H9 (cell line): ENCODE measurements around the gene CLMP. TPM values are rescaled to one million over a fixed set of nuclear protein-coding genes. Genes with fewer than 3 reads are reported as not detected.

Experiments
- DNase-seq: peaks from one replicate; pipeline ENCODE4 v3.0.0-alpha.2; 2017
- H2AFZ ChIP-seq: one replicate; pipeline ENCODE4 v1.6.1; 2013; ENCODE audit warnings: mild to moderate bottlenecking, low read length, control low read depth, moderate library complexity
- H2AK5ac ChIP-seq: 2 replicates; pipeline ENCODE4 v1.6.1; 2013; ENCODE audit warnings: low read length, control low read depth, mixed read lengths; ENCODE audit not compliant: insufficient read length
- H2BK120ac ChIP-seq: one replicate; pipeline ENCODE4 v1.6.1; 2013; ENCODE audit warnings: low read depth, mild to moderate bottlenecking, low read length, control low read depth, inconsistent platforms; ENCODE audit not compliant: poor library complexity, severe bottlenecking
- H2BK12ac ChIP-seq: 2 replicates; pipeline ENCODE4 v1.6.1; 2013; ENCODE audit warnings: low read length, control low read depth, mixed read lengths, low read depth; ENCODE audit not compliant: insufficient read length
- H2BK15ac ChIP-seq: 2 replicates; pipeline ENCODE4 v1.6.1; 2013; ENCODE audit warnings: low read depth, low read length, control low read depth
- H2BK20ac ChIP-seq: one replicate; pipeline ENCODE4 v1.6.1; 2013; ENCODE audit warnings: low read depth, mild to moderate bottlenecking, low read length, control low read depth, inconsistent platforms; ENCODE audit not compliant: poor library complexity, severe bottlenecking
- H2BK5ac ChIP-seq: 2 replicates; pipeline ENCODE4 v1.6.1; 2013; ENCODE audit warnings: low read length, control low read depth, mixed read lengths; ENCODE audit not compliant: insufficient read length
- H3K14ac ChIP-seq: 2 replicates; pipeline ENCODE4 v1.6.1; 2013; ENCODE audit warnings: low read length, control low read depth; ENCODE audit not compliant: insufficient read depth
- H3K18ac ChIP-seq: 2 replicates; pipeline ENCODE4 v1.6.1; 2013; ENCODE audit warnings: low read depth, mild to moderate bottlenecking, mixed read lengths, low read length, control low read depth; ENCODE audit not compliant: insufficient read length
- H3K23ac ChIP-seq: 2 replicates; pipeline ENCODE4 v1.6.1; 2013; ENCODE audit warnings: low read length, control low read depth, mixed read lengths, low read depth; ENCODE audit not compliant: insufficient read length
- H3K23me2 ChIP-seq: 2 replicates; pipeline ENCODE4 v1.6.1; 2013; ENCODE audit warnings: low read depth, mild to moderate bottlenecking, mixed read lengths, low read length, control low read depth; ENCODE audit not compliant: insufficient read length, poor library complexity, severe bottlenecking
- H3K27ac ChIP-seq: 2 replicates; pipeline ENCODE4 v1.5.1; 2013; ENCODE audit warnings: low read length, control low read depth, mixed read lengths, low read depth; ENCODE audit not compliant: insufficient read length
- H3K27me3 ChIP-seq: 2 replicates; pipeline ENCODE4 v1.6.1; 2013; ENCODE audit warnings: low read length, control low read depth, inconsistent platforms; ENCODE audit not compliant: insufficient read depth
- H3K4ac ChIP-seq: 2 replicates; pipeline ENCODE4 v1.6.1; 2013; ENCODE audit warnings: low read depth, mild to moderate bottlenecking, control low read depth, inconsistent platforms, low read length, moderate library complexity
- H3K4me1 ChIP-seq: 2 replicates; pipeline ENCODE4 v1.6.1; 2013; ENCODE audit warnings: low read length, control low read depth, inconsistent platforms; ENCODE audit not compliant: insufficient read depth
- H3K4me2 ChIP-seq: 2 replicates; pipeline ENCODE4 v1.6.1; 2013; ENCODE audit warnings: low read length, control low read depth, mixed read lengths; ENCODE audit not compliant: insufficient read length, insufficient read depth
- H3K56ac ChIP-seq: 2 replicates; pipeline ENCODE4 v1.6.1; 2013; ENCODE audit warnings: low read depth, mild to moderate bottlenecking, mixed read lengths, low read length, control low read depth; ENCODE audit not compliant: insufficient read length
- H3K79me1 ChIP-seq: 2 replicates; pipeline ENCODE4 v1.6.1; 2013; ENCODE audit warnings: low read depth, mild to moderate bottlenecking, moderate library complexity, low read length, control low read depth, inconsistent platforms; ENCODE audit not compliant: insufficient read depth, poor library complexity, severe bottlenecking
- H3K79me2 ChIP-seq: 2 replicates; pipeline ENCODE4 v1.6.1; 2013; ENCODE audit warnings: low read length, control low read depth, inconsistent platforms; ENCODE audit not compliant: insufficient read depth
- H3K9ac ChIP-seq: 2 replicates; pipeline ENCODE4 v1.6.1; 2013; ENCODE audit warnings: low read length, control low read depth, mixed read lengths; ENCODE audit not compliant: insufficient read length; ENCODE audit errors: extremely low read depth
- H3K9me3 ChIP-seq: one replicate; pipeline ENCODE4 v1.6.1; 2013; ENCODE audit warnings: low read depth, low read length, inconsistent platforms; ENCODE audit not compliant: control insufficient read depth
- H3T11ph ChIP-seq: one replicate; pipeline ENCODE4 v1.6.1; 2013; ENCODE audit warnings: mild to moderate bottlenecking, low read length, control low read depth, inconsistent platforms
- H4K20me1 ChIP-seq: one replicate; pipeline ENCODE4 v1.6.1; 2013; ENCODE audit not compliant: control insufficient read depth, insufficient read length, insufficient read depth
- H4K5ac ChIP-seq: 2 replicates; pipeline ENCODE4 v1.6.1; 2013; ENCODE audit warnings: low read depth, mild to moderate bottlenecking, mixed read lengths, low read length, control low read depth; ENCODE audit not compliant: insufficient read length
- H4K8ac ChIP-seq: replicated peaks from 2 replicates; pipeline ENCODE4 v1.6.1; 2013; ENCODE audit warnings: low read length, control low read depth, mixed read lengths, low read depth; ENCODE audit not compliant: insufficient read length
- H4K91ac ChIP-seq: 2 replicates; pipeline ENCODE4 v1.6.1; 2013; ENCODE audit warnings: low read depth, mild to moderate bottlenecking, moderate library complexity, mixed read lengths, low read length, control low read depth; ENCODE audit not compliant: insufficient read length
- H3K27ac Mint-ChIP-seq, 3 experiments: 2 replicates in 2 of 3; 3 replicates in 1 of 3; pipeline ENCODE4 v1.8.0; 2020 to 2021; ENCODE audit warnings: mixed read lengths in 3 of 3, mild to moderate bottlenecking in 1 of 3, moderate library complexity in 1 of 3
- H3K27me3 Mint-ChIP-seq: 2 replicates; pipeline ENCODE4 v1.8.0; 2021; ENCODE audit warnings: low read depth, mild to moderate bottlenecking, moderate library complexity, mixed read lengths
- H3K36me3 Mint-ChIP-seq, 3 experiments: 2 replicates in 2 of 3; 3 replicates in 1 of 3; pipeline ENCODE4 v1.8.0; 2020 to 2021; ENCODE audit warnings: low read depth in 3 of 3, mixed read lengths in 3 of 3; ENCODE audit not compliant: insufficient read depth in 1 of 3
- H3K4me1 Mint-ChIP-seq, 2 experiments: 2 replicates each; pipeline ENCODE4 v1.8.0; 2020; ENCODE audit warnings: mixed read lengths in 2 of 2
- H3K4me3 Mint-ChIP-seq, 2 experiments: 2 replicates in 1 of 2; 3 replicates in 1 of 2; pipeline ENCODE4 v1.8.0; 2020 to 2021; ENCODE audit warnings: mild to moderate bottlenecking in 2 of 2, mixed read lengths in 2 of 2, moderate library complexity in 1 of 2
- H3K9me3 Mint-ChIP-seq, 2 experiments: 2 replicates in 1 of 2; 3 replicates in 1 of 2; pipeline ENCODE4 v1.8.0; 2020; ENCODE audit warnings: mild to moderate bottlenecking in 2 of 2, mixed read lengths in 2 of 2, moderate library complexity in 1 of 2
- WGBS: extraction: QIAGEN DNeasy Blood & Tissue Kit; methylation state at CpG from one replicate; pipeline ENCODE4 v1.1.7; 2013; ENCODE audit warnings: missing lambda C conversion rate, low lambda C conversion rate, mixed read lengths; ENCODE audit not compliant: insufficient read length; ENCODE audit errors: extremely low coverage; 5-methylcytosine and 5-hydroxymethylcytosine counted together
- total RNA-seq: library from RNA; stranded (reverse); gene quantifications from 2 replicates; pipeline ENCODE4 v1.2.1, GENCODE V29; 2021
- TF ChIP-seq, protein P1 (sequence below): fragments of 200-600 bp; sonication (generic); conservative IDR thresholded peaks from 3 replicates; pipeline ENCODE4 v1.8.0; 2021; ENCODE audit warnings: antibody characterized with exemption, mild to moderate bottlenecking

The CLMP gene
- total RNA-seq, 1 experiment from 2014 or later, result 13.8 TPM

DNA sequence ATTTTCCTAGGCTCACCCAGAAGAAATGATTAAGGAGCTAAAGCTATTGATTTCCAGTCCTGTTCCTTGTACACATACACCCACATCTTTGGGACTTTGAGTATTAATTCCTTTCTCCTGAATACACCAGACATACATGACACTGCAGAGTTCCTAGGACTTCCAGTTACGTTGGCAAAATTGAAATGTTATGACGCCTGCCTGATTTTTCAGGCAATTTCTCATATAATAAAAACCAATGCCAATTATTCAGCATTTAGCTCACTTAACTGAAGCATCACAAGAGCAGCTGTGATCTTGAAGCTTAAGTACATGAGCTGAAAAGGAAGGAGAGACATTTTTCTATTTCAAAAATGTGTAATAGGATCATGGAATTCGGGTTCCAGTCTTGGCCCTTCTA is 4.5 kb downstream of the CLMP start:
- H2BK12ac ChIP-seq, result no peak overlapping the region
- H3K4me1 ChIP-seq, result peaks cover 25% of the 10 kb centered on the region
- H3K36me3 Mint-ChIP-seq, result peaks cover 6 to 21% (median 11%) of the 10 kb centered on the region in 3 experiments; a peak in 6 of 7 replicates
- no peaks in the 10 kb centered on the region for H3K79me1 ChIP-seq
- H2BK20ac ChIP-seq, result no peak overlapping the region
- H3K79me2 ChIP-seq, result peaks cover 3% of the 10 kb centered on the region; the same call in 1 of the 2 replicates
- no peak overlapping the region for H3K18ac ChIP-seq
- peaks cover 63 to 66% of the 10 kb centered on the region in 2 experiments for H3K4me1 Mint-ChIP-seq
- no peaks in the 10 kb centered on the region for H3K27me3 ChIP-seq
- TF ChIP-seq, protein P1, sequence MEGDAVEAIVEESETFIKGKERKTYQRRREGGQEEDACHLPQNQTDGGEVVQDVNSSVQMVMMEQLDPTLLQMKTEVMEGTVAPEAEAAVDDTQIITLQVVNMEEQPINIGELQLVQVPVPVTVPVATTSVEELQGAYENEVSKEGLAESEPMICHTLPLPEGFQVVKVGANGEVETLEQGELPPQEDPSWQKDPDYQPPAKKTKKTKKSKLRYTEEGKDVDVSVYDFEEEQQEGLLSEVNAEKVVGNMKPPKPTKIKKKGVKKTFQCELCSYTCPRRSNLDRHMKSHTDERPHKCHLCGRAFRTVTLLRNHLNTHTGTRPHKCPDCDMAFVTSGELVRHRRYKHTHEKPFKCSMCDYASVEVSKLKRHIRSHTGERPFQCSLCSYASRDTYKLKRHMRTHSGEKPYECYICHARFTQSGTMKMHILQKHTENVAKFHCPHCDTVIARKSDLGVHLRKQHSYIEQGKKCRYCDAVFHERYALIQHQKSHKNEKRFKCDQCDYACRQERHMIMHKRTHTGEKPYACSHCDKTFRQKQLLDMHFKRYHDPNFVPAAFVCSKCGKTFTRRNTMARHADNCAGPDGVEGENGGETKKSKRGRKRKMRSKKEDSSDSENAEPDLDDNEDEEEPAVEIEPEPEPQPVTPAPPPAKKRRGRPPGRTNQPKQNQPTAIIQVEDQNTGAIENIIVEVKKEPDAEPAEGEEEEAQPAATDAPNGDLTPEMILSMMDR, result no peak
- H3K23ac ChIP-seq, result no peak overlapping the region
- no peak overlapping the region for H3K56ac ChIP-seq
- H3K4me3 Mint-ChIP-seq, result no peak overlapping the region
- no peak overlapping the region for H4K91ac ChIP-seq
- peaks cover 10% of the 10 kb centered on the region for H3K23me2 ChIP-seq
- no peak overlapping the region for H4K8ac ChIP-seq
- H3K4me2 ChIP-seq, result no peak overlapping the region
- no peaks in the 10 kb centered on the region for H4K20me1 ChIP-seq
- no peak overlapping the region for H2AFZ ChIP-seq
- H3K9me3 Mint-ChIP-seq, result no peaks in the 10 kb centered on the region
- H3K14ac ChIP-seq, result no peak overlapping the region
- no peak overlapping the region for H3K27ac ChIP-seq
- H2AK5ac ChIP-seq, result no peak overlapping the region
- H3T11ph ChIP-seq, result no peak overlapping the region
- H3K27me3 Mint-ChIP-seq, result peaks cover 15% of the 10 kb centered on the region
- no peaks in the 10 kb centered on the region for H3K9me3 ChIP-seq
- no peak overlapping the region for H2BK5ac ChIP-seq
- no peak overlapping the region for H3K27ac Mint-ChIP-seq
- no peak overlapping the region for H3K9ac ChIP-seq
- WGBS, result no CpG with 5 or more reads among the region's 3 CpGs
- H2BK15ac ChIP-seq, result no peak overlapping the region
- no peak for DNase-seq
- H4K5ac ChIP-seq, result no peak overlapping the region
- no peak overlapping the region for H2BK120ac ChIP-seq
- H3K4ac ChIP-seq, result no peak overlapping the region
